Measurements from ENCODE around the gene DNAJC3. TPM values are rescaled to one million over a fixed set of nuclear protein-coding genes. Genes with fewer than 3 reads are reported as not detected.

The DNAJC3 gene
- total RNA-seq, 1 donor from 2014 or later = 51.7 TPM

DNA sequence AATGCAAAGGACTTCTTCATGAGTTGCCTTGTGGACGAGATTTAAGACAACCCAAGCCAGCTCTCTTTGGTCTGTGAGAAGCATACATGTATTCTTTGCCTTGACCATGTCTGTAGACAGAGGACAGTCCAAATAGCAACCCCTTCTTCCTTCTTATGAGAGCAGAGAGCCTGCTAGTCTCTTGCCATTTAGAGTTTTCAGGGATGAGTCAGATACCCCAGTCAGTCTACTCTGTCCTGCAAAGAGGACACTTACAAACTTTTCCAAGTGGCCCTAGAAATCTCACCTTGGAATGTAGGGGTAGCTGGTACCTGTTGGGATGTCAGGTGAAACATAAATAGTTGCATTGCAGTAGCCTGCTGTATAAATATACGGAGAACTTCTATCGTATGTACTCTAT is 36.7 kb downstream of the DNAJC3 start:
- no peak overlapping the region for H3K4me3 Mint-ChIP-seq (ENCODE audit: unreplicated experiment)
- no peak overlapping the region for H3K9ac ChIP-seq (ENCODE audit: low read length)
- H2AFZ ChIP-seq (ENCODE audit: low read depth, low read length) = no peak overlapping the region
- no peak overlapping the region for H3K27ac Mint-ChIP-seq (ENCODE audit: unreplicated experiment)
- peaks cover 15% of the 10 kb centered on the region for H3K4me1 ChIP-seq (ENCODE audit: insufficient read depth, low read length)
- no peaks in the 10 kb centered on the region for H3K27me3 ChIP-seq (ENCODE audit: insufficient read depth, low read length)
- DNase-seq (ENCODE audit: low read depth) = no peak
- peaks cover 9% of the 10 kb centered on the region for H3K4me1 Mint-ChIP-seq (ENCODE audit: low read depth, unreplicated experiment)
- H3K36me3 Mint-ChIP-seq (ENCODE audit: low read depth, unreplicated experiment) = peaks cover 19% of the 10 kb centered on the region
- peaks cover 27% of the 10 kb centered on the region for H3K79me2 ChIP-seq (ENCODE audit: insufficient read depth, low read length)
- no peaks in the 10 kb centered on the region for H3K27me3 Mint-ChIP-seq (ENCODE audit: low read depth, unreplicated experiment)
- TF ChIP-seq EZH2 (IDR thresholded peaks at IDR 0.05; ENCODE audit: insufficient read depth, low read length) = no peak
- TF ChIP-seq, protein P1, sequence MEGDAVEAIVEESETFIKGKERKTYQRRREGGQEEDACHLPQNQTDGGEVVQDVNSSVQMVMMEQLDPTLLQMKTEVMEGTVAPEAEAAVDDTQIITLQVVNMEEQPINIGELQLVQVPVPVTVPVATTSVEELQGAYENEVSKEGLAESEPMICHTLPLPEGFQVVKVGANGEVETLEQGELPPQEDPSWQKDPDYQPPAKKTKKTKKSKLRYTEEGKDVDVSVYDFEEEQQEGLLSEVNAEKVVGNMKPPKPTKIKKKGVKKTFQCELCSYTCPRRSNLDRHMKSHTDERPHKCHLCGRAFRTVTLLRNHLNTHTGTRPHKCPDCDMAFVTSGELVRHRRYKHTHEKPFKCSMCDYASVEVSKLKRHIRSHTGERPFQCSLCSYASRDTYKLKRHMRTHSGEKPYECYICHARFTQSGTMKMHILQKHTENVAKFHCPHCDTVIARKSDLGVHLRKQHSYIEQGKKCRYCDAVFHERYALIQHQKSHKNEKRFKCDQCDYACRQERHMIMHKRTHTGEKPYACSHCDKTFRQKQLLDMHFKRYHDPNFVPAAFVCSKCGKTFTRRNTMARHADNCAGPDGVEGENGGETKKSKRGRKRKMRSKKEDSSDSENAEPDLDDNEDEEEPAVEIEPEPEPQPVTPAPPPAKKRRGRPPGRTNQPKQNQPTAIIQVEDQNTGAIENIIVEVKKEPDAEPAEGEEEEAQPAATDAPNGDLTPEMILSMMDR (IDR thresholded peaks at IDR 0.05; ENCODE audit: insufficient read depth, low read depth, low read length) = no peak
- H3K27ac ChIP-seq (ENCODE audit: low read depth, low read length) = no peak overlapping the region
- H4K20me1 ChIP-seq (ENCODE audit: insufficient read depth, low read length) = peaks cover 38% of the 10 kb centered on the region
- H3K9me3 Mint-ChIP-seq (ENCODE audit: unreplicated experiment) = peaks cover 3% of the 10 kb centered on the region
- H3K36me3 ChIP-seq (ENCODE audit: insufficient read depth, low read length) = peaks cover 9% of the 10 kb centered on the region
- H3K9me3 ChIP-seq (ENCODE audit: insufficient read depth, low read depth, low read length) = no peaks in the 10 kb centered on the region
- no peak for FAIRE-seq
- no peak overlapping the region for H3K4me3 ChIP-seq (ENCODE audit: insufficient read depth, low read depth, low read length)
- no peak overlapping the region for H3K4me2 ChIP-seq (ENCODE audit: low read length)

DNA sequence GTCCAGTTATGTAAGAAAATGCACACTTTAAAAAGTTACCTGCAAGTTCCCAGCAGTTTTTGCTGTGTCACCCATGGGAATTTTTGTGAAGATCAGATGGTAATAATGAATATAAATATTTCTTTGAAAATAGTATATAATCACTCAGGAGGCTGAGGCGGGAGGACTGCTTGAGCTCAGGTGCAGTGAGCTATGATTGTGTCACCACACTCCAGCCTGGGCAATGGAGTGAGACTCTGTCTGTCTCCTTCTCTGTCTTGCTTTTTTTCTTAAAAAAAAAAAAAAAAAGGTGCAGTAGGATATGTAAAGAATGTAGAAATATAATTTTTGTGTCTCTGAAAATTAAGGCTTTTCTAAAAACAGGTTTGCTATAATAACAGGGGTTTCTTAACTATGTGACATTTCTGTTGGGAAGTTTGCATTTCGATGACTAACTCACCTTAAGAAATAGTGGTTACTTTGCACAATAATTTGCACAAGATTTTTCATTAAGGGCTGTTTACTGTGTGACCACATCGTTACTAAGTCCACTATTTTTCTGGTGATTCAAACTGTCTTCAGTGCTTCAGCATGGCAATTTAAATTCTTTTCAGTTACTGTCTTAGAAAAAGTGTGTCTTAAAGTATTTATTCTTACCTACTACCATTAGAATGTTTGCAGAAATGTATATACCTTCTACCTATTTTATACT is 37.3 kb downstream of the DNAJC3 start:
- Histone ChIP-seq H2AFZ (ENCODE audit: low read depth, low read length) (no peak overlapping the region), H4K20me1 (ENCODE audit: insufficient read depth, low read length) (peaks cover 42% of the 10 kb centered on the region), H3K9me3 (ENCODE audit: insufficient read depth, low read depth, low read length) (no peaks in the 10 kb centered on the region), H3K79me2 (ENCODE audit: insufficient read depth, low read length) (peaks cover 28% of the 10 kb centered on the region), H3K36me3 (ENCODE audit: insufficient read depth, low read length) (peaks cover 9% of the 10 kb centered on the region), H3K4me2 (ENCODE audit: low read length) (peak overlapping the region; percentile 10), H3K4me1 (ENCODE audit: insufficient read depth, low read length) (peaks cover 15% of the 10 kb centered on the region), H3K4me3 (ENCODE audit: insufficient read depth, low read depth, low read length) (no peak overlapping the region), H3K9ac (ENCODE audit: low read length) (no peak overlapping the region), H3K27me3 (ENCODE audit: insufficient read depth, low read length) (no peaks in the 10 kb centered on the region), H3K27ac (ENCODE audit: low read depth, low read length) (peak overlapping the region; percentile 38)
- DNase-seq (ENCODE audit: low read depth) (peak; percentile 79), FAIRE-seq (no peak)
- no peak overlapping the region for H3K27ac Mint-ChIP-seq (ENCODE audit: unreplicated experiment)
- TF ChIP-seq, protein P1 (IDR thresholded peaks at IDR 0.05; ENCODE audit: insufficient read depth, low read depth, low read length) = no peak
- no peak for TF ChIP-seq EZH2 (IDR thresholded peaks at IDR 0.05; ENCODE audit: insufficient read depth, low read length)
- no peaks in the 10 kb centered on the region for H3K27me3 Mint-ChIP-seq (ENCODE audit: low read depth, unreplicated experiment)
- H3K4me3 Mint-ChIP-seq (ENCODE audit: unreplicated experiment) = no peak overlapping the region
- peaks cover 3% of the 10 kb centered on the region for H3K9me3 Mint-ChIP-seq (ENCODE audit: unreplicated experiment)
- H3K4me1 Mint-ChIP-seq (ENCODE audit: low read depth, unreplicated experiment) = peaks cover 9% of the 10 kb centered on the region
- peaks cover 20% of the 10 kb centered on the region for H3K36me3 Mint-ChIP-seq (ENCODE audit: low read depth, unreplicated experiment)

DNA sequence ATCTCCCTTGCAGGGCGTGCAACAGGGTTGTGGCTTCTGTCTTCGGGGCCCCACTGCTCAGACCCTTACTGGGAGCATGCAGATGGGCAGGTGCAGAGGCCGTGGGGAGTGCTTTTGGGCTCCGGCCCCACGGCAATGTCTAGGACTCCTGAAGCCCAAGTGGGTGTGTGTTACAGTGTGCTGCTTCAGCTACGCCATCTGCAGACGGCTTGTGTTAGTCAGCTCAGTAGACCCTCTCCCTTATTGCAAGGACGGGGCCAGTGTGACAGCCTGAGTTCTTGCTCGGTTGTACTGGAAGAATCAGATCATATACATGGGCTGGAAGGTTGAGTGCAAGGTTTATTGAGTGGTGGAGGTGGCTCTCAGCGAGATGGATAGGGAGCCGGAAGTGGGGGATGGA is 39.3 kb downstream of the DNAJC3 start:
- Mint-ChIP-seq H3K27me3 (ENCODE audit: low read depth, unreplicated experiment) (no peaks in the 10 kb centered on the region), H3K36me3 (ENCODE audit: low read depth, unreplicated experiment) (peaks cover 17% of the 10 kb centered on the region), H3K27ac (ENCODE audit: unreplicated experiment) (no peak overlapping the region), H3K4me1 (ENCODE audit: low read depth, unreplicated experiment) (peaks cover 9% of the 10 kb centered on the region), H3K9me3 (ENCODE audit: unreplicated experiment) (peaks cover 3% of the 10 kb centered on the region), H3K4me3 (ENCODE audit: unreplicated experiment) (no peak overlapping the region)
- peaks cover 44% of the 10 kb centered on the region for H4K20me1 ChIP-seq (ENCODE audit: insufficient read depth, low read length)
- FAIRE-seq (no peak), DNase-seq (ENCODE audit: low read depth) (no peak)
- TF ChIP-seq EZH2 (IDR thresholded peaks at IDR 0.05; ENCODE audit: insufficient read depth, low read length) = no peak
- TF ChIP-seq, protein P1 (IDR thresholded peaks at IDR 0.05; ENCODE audit: insufficient read depth, low read depth, low read length) = no peak
- no peak overlapping the region for H2AFZ ChIP-seq (ENCODE audit: low read depth, low read length)
- no peaks in the 10 kb centered on the region for H3K27me3 ChIP-seq (ENCODE audit: insufficient read depth, low read length)
- H3K4me1 ChIP-seq (ENCODE audit: insufficient read depth, low read length) = peaks cover 15% of the 10 kb centered on the region
- H3K9ac ChIP-seq (ENCODE audit: low read length) = no peak overlapping the region
- no peaks in the 10 kb centered on the region for H3K9me3 ChIP-seq (ENCODE audit: insufficient read depth, low read depth, low read length)
- H3K79me2 ChIP-seq (ENCODE audit: insufficient read depth, low read length) = peaks cover 34% of the 10 kb centered on the region
- H3K4me2 ChIP-seq (ENCODE audit: low read length) = no peak overlapping the region
- no peak overlapping the region for H3K27ac ChIP-seq (ENCODE audit: low read depth, low read length)
- no peak overlapping the region for H3K4me3 ChIP-seq (ENCODE audit: insufficient read depth, low read depth, low read length)
- H3K36me3 ChIP-seq (ENCODE audit: insufficient read depth, low read length) = peaks cover 7% of the 10 kb centered on the region
